HEK293 (cell line): ENCODE data around the gene SLC19A2.

Experiments used
- GLIS2 ChIP-seq: fragments of 450-650 bp; formaldehyde crosslinking; IDR thresholded peaks from 2 replicates; pipeline ENCODE4 v1.5.1; 2016; ENCODE audit warnings: missing biosample characterization, missing genetic modification characterization
- TF ChIP-seq, protein P1 (sequence below): fragments of 450-650 bp; formaldehyde crosslinking; IDR thresholded peaks from 2 replicates; pipeline ENCODE4 v1.5.1; 2016; ENCODE audit warnings: missing biosample characterization, missing genetic modification characterization

- TF ChIP-seq, protein P1, sequence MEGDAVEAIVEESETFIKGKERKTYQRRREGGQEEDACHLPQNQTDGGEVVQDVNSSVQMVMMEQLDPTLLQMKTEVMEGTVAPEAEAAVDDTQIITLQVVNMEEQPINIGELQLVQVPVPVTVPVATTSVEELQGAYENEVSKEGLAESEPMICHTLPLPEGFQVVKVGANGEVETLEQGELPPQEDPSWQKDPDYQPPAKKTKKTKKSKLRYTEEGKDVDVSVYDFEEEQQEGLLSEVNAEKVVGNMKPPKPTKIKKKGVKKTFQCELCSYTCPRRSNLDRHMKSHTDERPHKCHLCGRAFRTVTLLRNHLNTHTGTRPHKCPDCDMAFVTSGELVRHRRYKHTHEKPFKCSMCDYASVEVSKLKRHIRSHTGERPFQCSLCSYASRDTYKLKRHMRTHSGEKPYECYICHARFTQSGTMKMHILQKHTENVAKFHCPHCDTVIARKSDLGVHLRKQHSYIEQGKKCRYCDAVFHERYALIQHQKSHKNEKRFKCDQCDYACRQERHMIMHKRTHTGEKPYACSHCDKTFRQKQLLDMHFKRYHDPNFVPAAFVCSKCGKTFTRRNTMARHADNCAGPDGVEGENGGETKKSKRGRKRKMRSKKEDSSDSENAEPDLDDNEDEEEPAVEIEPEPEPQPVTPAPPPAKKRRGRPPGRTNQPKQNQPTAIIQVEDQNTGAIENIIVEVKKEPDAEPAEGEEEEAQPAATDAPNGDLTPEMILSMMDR (tag by site-specific recombination) = no peak
- no peak for TF ChIP-seq GLIS2 (tag by site-specific recombination)
Observed at GRCh38 chr1:169513208-169513607, 27.5 kb upstream of the SLC19A2 start.
